GF-D8 (cell line): ENCODE results near the gene MAMSTR.
"Not testable (repeated sequence)": the region's sequence is repeated elsewhere in the genome, so short reads cannot be mapped to it uniquely, and the experiment has no call there.

Experiments used
- DNase-seq: peaks from one replicate; lab custom pipeline; 2025; lab: John Stamatoyannopoulos, UW

MAMSTR gene

DNA sequence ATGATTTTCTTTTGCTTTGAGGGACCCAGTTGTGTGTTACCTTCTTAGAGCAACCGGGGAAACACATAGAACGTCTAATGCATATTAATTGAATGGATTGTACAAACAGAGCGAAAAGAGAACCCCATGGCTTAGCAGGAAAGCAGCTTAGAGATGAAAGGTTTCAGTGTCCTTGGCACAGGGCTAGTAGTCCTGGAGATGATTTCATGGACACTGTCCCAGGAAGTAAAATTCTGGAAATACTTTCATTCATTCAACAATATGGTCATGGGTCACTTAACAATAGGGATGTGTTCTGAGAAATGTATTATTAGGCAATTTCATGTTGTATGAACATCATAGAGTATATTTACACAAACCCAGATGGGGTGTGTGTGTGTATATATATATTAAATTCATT is 33.4 kb downstream of the MAMSTR start:
- no peak for DNase-seq

DNA sequence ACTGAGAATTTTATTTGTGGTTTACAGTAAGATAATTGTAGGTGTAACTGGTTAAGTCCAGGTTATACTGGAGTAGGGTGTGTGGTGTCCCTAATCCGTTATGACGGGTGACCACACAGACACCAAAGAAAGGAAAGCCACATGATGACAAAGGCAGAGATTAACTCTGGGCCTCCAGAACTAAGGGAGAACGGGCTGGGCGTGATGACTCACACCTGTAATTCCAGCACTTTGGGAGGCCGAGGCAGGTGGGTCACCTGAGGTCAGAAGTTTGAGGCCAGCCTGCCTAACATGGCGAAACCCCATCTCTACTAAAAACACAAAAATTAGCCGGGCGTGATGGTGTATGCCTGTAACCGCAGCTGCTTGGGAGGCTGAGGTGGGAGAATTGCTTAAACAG is 33.9 kb downstream of the MAMSTR start:
- no peak for DNase-seq

- no peak for DNase-seq
Observed at GRCh38 chr19:48683349-48683748, 36.2 kb downstream of the MAMSTR start.

GRCh38 chr19:48681127-48681470 is 38.4 kb downstream of the MAMSTR start:
- peak; percentile 2 for DNase-seq

- DNase-seq = no peak
Observed at GRCh38 chr19:48680436-48681126, 38.9 kb downstream of the MAMSTR start.

DNA sequence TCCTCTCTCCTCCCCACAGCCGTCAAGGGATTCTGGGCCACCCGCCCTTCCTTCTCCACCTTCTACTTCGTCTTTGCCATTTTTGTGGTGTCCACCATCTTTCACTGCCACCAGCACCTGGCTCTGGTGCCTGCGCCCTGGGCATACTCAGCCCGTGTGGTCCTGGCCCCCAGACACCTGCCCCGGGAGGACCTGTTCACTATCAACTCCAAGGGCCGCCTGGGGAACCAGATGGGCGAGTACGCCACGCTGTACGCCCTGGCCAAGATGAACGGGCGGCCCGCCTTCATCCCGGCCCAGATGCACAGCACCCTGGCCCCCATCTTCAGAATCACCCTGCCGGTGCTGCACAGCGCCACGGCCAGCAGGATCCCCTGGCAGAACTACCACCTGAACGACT is 39.5 kb downstream of the MAMSTR start:
- not testable (repeated sequence) for DNase-seq

DNA sequence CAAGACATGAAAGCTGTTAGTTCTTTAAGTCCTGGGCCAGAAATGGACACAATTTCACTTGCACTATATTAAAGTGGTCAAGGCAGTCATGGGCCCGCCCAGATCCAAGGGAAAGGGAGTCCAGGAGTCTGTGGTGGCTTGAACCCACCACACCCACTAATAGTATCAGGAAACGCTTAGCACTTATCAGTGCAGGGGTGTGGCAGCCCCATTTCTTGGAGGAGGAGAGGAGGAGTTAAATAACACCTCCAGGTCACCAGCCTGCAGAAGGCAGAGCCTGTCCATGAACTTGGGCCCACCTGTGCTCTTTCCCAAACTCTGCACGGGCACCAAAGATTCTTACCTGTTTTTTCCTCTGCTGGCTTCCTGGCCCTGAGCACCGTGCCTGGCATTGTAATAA is 41.3 kb downstream of the MAMSTR start:
- DNase-seq = no peak

DNA sequence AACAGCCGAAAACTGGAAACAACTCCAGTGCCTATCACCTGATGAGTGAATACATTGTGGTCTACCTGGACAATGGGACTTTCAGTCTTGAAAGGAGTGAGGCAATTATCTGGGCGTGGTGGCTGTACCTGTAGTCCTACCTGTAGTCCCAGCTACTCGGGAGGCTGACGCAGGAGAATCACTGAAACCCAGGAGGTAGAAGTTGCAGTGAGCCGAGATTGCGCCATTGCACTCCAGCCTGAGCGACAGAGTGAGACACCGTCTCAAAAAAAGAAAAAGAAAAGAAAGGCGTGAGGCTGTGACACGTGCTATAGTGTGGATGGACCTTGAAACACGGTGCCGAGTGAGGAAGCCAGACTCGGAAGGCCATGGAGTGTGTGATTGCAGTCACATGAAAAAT is 42.6 kb downstream of the MAMSTR start:
- no peak for DNase-seq

DNA sequence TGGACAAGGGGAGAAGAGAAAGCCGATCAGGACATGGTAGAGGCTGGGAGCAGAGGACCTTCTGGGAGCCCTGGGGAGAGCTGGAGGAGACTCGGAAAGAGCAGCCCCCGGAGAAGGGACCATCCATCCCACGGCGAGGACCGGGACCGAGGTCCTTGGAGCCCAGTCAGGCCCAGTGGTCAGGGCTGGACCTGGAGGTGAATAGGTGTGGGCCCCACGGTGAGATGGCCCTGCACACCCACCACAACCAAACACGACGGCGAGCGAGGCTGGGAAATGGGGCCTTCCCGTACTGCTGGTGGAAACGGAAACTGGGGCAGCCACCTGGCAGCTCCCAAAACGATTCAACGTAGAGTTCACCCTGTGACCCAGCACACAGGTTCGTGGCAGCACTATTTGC is 43.0 kb downstream of the MAMSTR start:
- DNase-seq = no peak

- peak; percentile 2 for DNase-seq
Observed at GRCh38 chr19:48674921-48675824, 44.4 kb downstream of the MAMSTR start.

DNA sequence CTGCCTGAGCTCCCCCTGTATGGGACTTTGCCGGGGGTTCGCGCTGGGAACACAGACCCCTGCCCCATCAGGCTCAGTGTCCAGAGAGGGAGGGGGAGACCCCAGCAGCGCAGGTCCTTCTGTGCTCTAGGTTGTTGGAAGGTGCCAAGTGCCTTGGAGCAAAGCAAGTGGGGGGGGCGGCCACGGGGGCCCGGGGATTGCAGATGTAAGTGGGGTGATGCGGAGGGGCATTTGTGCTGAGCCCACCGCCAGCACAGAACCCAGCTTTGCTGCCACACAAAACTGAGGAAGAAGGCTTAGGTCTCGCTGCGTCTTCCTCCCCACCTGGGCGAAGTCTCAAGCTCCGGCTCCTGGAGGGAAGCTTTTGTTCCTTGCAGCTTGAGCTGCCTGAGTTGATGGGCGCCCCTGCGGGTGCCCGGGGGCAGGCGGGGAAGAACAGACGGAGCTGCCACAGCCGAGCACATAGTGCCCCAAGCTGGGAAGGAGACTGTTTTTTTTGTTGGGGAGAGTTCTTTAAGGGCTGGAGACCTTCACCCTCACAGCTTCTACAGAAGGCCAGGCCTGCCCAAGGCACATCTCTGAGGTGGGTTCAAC is 45.2 kb downstream of the MAMSTR start:
- DNase-seq = no peak

GRCh38 chr19:48673436-48674100 is 46.0 kb downstream of the MAMSTR start:
- DNase-seq = no peak

DNA sequence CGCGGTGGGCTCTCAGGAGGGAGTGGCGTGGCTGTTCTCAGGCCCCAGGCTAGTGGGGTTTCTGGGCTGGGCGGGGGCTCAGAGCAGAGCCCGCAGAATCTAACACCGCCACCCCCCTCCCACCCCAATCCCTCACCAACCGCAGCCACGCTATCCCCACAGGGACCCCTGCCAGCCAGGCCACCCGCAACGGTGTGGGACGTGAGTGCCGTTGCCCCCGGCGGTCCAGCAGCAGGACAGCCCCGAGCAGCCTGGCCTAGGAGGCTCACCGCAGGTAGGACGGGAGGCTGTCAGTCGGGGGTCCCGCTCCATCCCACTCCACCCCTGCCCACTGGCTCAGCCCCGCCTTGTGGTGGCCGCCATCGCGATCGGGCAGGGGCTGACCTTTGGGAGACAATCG is 46.5 kb downstream of the MAMSTR start, which contains the start of gene NTN5:
NTN5 (minus strand) TSS at position 24 of the 400 bp plus-strand sequence. CDS start 2,031 bp downstream, outside the sequence.
- DNase-seq = no peak

- no peak for DNase-seq
Observed at GRCh38 chr19:48671446-48671995, 48.0 kb downstream of the MAMSTR start.

DNA sequence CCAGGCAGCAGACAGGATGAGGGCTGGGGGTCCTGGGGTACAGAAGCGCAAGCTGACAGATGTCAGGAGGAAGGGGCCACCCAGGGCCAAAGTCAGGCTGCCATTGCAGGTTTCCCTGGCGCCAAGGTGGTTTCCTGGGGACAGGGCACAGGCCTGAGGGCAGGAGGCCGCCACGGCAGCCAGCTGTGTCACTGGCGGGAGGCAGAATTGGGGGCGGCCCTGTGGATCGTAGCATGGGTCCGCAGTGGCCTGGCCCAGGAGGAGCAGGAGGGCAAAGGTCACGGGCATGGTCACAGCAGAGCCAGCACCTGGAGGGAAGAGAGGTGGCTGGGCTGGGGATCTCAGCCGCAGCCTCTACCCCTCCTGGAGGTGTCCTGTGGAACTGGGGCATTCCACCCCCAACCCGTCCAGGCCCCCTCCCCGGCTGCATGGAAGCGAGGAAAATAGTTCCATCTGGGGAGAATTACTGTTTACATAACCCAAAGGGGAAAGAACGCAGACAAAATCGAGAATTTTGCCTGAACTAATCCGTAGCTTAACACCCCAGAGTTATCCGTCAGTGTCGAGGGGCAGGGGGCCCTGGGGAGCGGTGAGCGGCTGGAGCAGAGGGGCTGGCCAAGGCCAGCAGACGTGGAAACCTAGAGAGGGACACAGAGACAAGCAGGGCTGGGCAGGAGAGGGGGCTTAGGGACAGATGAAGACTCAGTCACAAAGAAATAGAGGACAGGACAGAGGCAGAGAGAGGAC is 48.7 kb downstream of the MAMSTR start:
- DNase-seq = no peak

GRCh38 chr19:48669903-48670668 is 49.4 kb downstream of the MAMSTR start:
- DNase-seq = no peak

DNA sequence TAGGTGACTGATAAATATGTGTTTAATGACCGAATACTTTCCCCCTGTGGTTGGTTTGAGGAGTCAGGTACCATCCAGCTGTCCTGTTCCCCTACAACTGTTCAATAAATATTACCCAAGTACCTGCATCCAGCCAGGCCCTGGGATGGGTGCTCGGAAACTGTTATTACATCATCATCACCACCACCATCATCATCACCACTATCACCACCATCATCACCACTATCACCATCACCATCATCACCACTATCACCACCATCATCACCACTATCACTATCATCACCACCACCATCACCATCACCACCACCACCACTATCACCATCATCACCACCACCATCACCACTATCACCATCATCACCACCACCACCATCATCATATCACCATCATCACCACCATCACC is 50.8 kb downstream of the MAMSTR start:
- no peak for DNase-seq

DNA sequence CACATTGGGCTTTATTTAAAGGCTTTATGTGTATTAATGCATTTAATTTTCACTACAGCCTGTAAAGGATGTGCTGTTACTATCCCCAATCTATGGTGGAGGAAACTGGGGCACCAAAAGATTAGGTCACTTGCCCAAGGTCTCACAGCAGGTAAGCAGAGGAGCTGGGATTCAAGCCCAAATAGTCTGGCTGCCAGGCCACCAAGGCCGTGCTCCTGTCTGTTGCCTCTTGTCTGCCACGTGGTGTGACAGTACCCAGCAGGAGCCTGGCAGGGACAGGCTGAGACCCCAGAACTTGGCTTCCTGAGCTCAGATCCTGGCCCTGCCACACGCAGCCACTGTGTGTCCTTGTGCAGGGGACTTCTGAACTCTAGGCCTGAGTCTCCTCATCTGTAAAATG is 51.2 kb downstream of the MAMSTR start:
- DNase-seq = no peak

DNA sequence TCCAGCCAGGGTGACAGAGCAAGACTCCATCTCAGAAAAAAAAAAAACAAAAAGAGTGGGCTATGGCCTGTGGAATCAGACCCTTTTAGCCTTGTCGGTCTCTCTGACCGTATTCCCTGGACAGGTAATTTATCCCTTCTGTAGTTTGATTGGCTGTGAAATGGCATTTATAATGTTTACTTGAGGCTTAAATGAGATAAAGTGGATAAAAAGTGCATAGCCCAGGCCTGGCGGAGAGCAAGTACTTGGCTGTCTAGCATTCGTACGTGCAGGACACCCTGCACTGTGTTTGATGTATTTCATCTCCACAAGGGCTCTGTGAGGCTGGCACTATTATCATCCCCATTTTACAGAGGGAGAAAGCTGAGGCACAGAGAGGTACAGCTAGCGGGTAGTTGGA is 53.7 kb downstream of the MAMSTR start:
- no peak for DNase-seq

DNA sequence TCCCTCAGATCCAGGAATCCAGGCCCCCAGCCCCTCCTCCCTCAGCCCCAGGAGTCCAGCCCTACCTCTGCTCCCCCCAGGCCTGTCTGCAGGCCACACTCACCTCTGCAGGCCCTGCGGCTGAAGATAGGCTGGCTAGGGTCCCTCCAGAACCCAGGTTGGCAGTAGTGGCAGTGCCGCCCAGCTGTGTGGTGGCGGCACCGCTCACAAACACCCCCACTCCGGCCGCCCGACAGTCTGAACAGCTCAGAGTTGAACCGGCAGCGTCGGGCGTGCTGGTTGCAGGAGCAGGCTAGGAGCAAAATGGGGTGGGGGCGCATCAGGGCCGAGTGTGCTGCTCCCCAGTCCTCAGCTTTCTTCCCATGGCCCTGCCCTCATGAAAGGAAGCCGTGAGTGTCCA is 55.0 kb downstream of the MAMSTR start:
- no peak for DNase-seq

DNA sequence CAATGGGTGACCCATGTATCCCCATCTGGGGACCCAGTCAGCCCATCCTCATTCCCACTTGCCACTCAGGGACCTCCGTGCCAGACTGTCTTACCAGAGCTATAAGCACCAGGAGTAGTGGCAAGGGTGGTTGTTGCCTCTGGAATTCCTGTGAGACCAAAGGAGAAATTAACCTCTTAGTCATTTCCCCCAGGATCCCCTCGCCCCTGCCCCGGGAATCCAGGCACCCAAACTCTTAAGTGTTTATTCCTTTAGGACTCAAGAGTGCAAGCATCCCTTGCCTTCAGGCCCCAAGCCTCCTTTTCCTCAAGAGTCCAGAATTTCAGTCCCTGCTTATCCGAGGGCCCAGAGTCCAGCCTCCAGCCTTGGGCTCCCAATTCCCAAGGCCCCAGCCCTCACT is 55.9 kb downstream of the MAMSTR start:
- DNase-seq = no peak
